ENCODE results near the gene GPR162. TPM values are rescaled to one million over a fixed set of nuclear protein-coding genes. Genes with fewer than 3 reads are reported as not detected.

The GPR162 gene
- total and polyA plus RNA-seq, 5 donors from 2014 or later: not detected

- H3K36me3 ChIP-seq (ENCODE audit: control insufficient read depth, insufficient read depth, low read length): no peaks in the 10 kb centered on the region
- no peak overlapping the region for H3K27ac ChIP-seq (ENCODE audit: insufficient read depth, low read length, poor library complexity, severe bottlenecking)
- Mint-ChIP-seq H3K36me3 (no peaks in the 10 kb centered on the region), H3K27ac (no peak overlapping the region), H3K4me3 (no peak overlapping the region), H3K27me3 (peaks cover 29% of the 10 kb centered on the region), H3K4me1 (peaks cover 0 to 6% (median 2%) of the 10 kb centered on the region in 4 donors), H3K9me3 (no peaks in the 10 kb centered on the region)
- DNase-seq: no peak
- no peak for ATAC-seq (ENCODE audit: low read depth in 2 of 2)
- no peak overlapping the region for H3K4me3 ChIP-seq (ENCODE audit: low read depth, low read length)
- H3K4me1 ChIP-seq (ENCODE audit: control insufficient read depth, insufficient read depth, low read length, poor library complexity, severe bottlenecking): peaks cover 3% of the 10 kb centered on the region
- no peaks in the 10 kb centered on the region for H3K9me3 ChIP-seq (ENCODE audit: control insufficient read depth in 2 of 2, low read length in 2 of 2)
- peaks cover 6% of the 10 kb centered on the region for H3K27me3 ChIP-seq (ENCODE audit: control insufficient read depth, insufficient read depth, low read length)
These were observed 13.3 kb downstream of the GPR162 start for GRCh38 chr12:6834873-6835272.

- Histone ChIP-seq H3K9me3 (ENCODE audit: control insufficient read depth in 2 of 2, low read length in 2 of 2) (no peaks in the 10 kb centered on the region), H3K36me3 (ENCODE audit: control insufficient read depth, insufficient read depth, low read length) (no peaks in the 10 kb centered on the region), H3K27ac (ENCODE audit: insufficient read depth, low read length, poor library complexity, severe bottlenecking) (no peak overlapping the region), H3K27me3 (ENCODE audit: control insufficient read depth, insufficient read depth, low read length) (no peaks in the 10 kb centered on the region), H3K4me1 (ENCODE audit: control insufficient read depth, insufficient read depth, low read length, poor library complexity, severe bottlenecking) (peaks cover 3% of the 10 kb centered on the region), H3K4me3 (ENCODE audit: low read depth, low read length) (no peak overlapping the region)
- no peak for DNase-seq
- H3K27me3 Mint-ChIP-seq: peaks cover 12% of the 10 kb centered on the region
- H3K36me3 Mint-ChIP-seq: no peaks in the 10 kb centered on the region
- peaks cover 0 to 5% (median 2%) of the 10 kb centered on the region in 4 donors for H3K4me1 Mint-ChIP-seq
- no peak overlapping the region for H3K4me3 Mint-ChIP-seq
- no peak for ATAC-seq (ENCODE audit: low read depth in 2 of 2)
- H3K9me3 Mint-ChIP-seq: no peaks in the 10 kb centered on the region
- no peak overlapping the region for H3K27ac Mint-ChIP-seq
These were observed 15.2 kb downstream of the GPR162 start for GRCh38 chr12:6836851-6837250.

- H3K9me3 ChIP-seq (ENCODE audit: control insufficient read depth in 2 of 2, low read length in 2 of 2): no peaks in the 10 kb centered on the region
- no peak overlapping the region for H3K27ac ChIP-seq (ENCODE audit: insufficient read depth, low read length, poor library complexity, severe bottlenecking)
- H3K4me1 ChIP-seq (ENCODE audit: control insufficient read depth, insufficient read depth, low read length, poor library complexity, severe bottlenecking): peaks cover 3% of the 10 kb centered on the region
- no peaks in the 10 kb centered on the region for H3K27me3 ChIP-seq (ENCODE audit: control insufficient read depth, insufficient read depth, low read length)
- no peak overlapping the region for H3K4me3 ChIP-seq (ENCODE audit: low read depth, low read length)
- no peaks in the 10 kb centered on the region for H3K36me3 ChIP-seq (ENCODE audit: control insufficient read depth, insufficient read depth, low read length)
- Mint-ChIP-seq H3K27ac (peak overlapping the region in 1 of 3 donors; percentile 26), H3K36me3 (no peaks in the 10 kb centered on the region), H3K9me3 (no peaks in the 10 kb centered on the region), H3K4me3 (no peak overlapping the region), H3K27me3 (peaks cover 6% of the 10 kb centered on the region), H3K4me1 (peaks cover 0 to 5% (median 2%) of the 10 kb centered on the region in 4 donors)
- DNase-seq: no peak
- no peak for ATAC-seq (ENCODE audit: low read depth in 2 of 2)
These were observed 15.9 kb downstream of the GPR162 start for GRCh38 chr12:6837370-6838060.

GRCh38 chr12:6838854-6839253, 17.2 kb downstream of the GPR162 start:
- no peak for DNase-seq
- Histone ChIP-seq H3K4me1 (ENCODE audit: control insufficient read depth, insufficient read depth, low read length, poor library complexity, severe bottlenecking) (peaks cover 3% of the 10 kb centered on the region), H3K36me3 (ENCODE audit: control insufficient read depth, insufficient read depth, low read length) (no peaks in the 10 kb centered on the region), H3K9me3 (ENCODE audit: control insufficient read depth in 2 of 2, low read length in 2 of 2) (no peaks in the 10 kb centered on the region), H3K27ac (ENCODE audit: insufficient read depth, low read length, poor library complexity, severe bottlenecking) (no peak overlapping the region), H3K4me3 (ENCODE audit: low read depth, low read length) (no peak overlapping the region), H3K27me3 (ENCODE audit: control insufficient read depth, insufficient read depth, low read length) (no peaks in the 10 kb centered on the region)
- Mint-ChIP-seq H3K27ac (no peak overlapping the region), H3K4me1 (peaks cover 0 to 5% (median 2%) of the 10 kb centered on the region in 4 donors), H3K9me3 (no peaks in the 10 kb centered on the region), H3K27me3 (peaks cover 6% of the 10 kb centered on the region), H3K4me3 (no peak overlapping the region), H3K36me3 (no peaks in the 10 kb centered on the region)
- ATAC-seq (ENCODE audit: low read depth in 2 of 2): no peak

GRCh38 chr12:6839482-6840201, 18.0 kb downstream of the GPR162 start:
- H3K27ac Mint-ChIP-seq: no peak overlapping the region
- H3K9me3 Mint-ChIP-seq: no peaks in the 10 kb centered on the region
- no peaks in the 10 kb centered on the region for H3K36me3 Mint-ChIP-seq
- Histone ChIP-seq H3K4me1 (ENCODE audit: control insufficient read depth, insufficient read depth, low read length, poor library complexity, severe bottlenecking) (peaks cover 3% of the 10 kb centered on the region), H3K9me3 (ENCODE audit: control insufficient read depth in 2 of 2, low read length in 2 of 2) (no peaks in the 10 kb centered on the region), H3K4me3 (ENCODE audit: low read depth, low read length) (no peak overlapping the region), H3K27ac (ENCODE audit: insufficient read depth, low read length, poor library complexity, severe bottlenecking) (no peak overlapping the region), H3K27me3 (ENCODE audit: control insufficient read depth, insufficient read depth, low read length) (no peaks in the 10 kb centered on the region), H3K36me3 (ENCODE audit: control insufficient read depth, insufficient read depth, low read length) (no peaks in the 10 kb centered on the region)
- ATAC-seq (ENCODE audit: low read depth in 2 of 2): no peak
- no peak for DNase-seq
- H3K4me3 Mint-ChIP-seq: no peak overlapping the region
- peaks cover 6% of the 10 kb centered on the region for H3K27me3 Mint-ChIP-seq
- H3K4me1 Mint-ChIP-seq: peaks cover 0 to 5% (median 2%) of the 10 kb centered on the region in 4 donors

GRCh38 chr12:6840330-6840729, 18.7 kb downstream of the GPR162 start:
- Mint-ChIP-seq H3K27ac (no peak overlapping the region), H3K9me3 (no peaks in the 10 kb centered on the region), H3K4me3 (no peak overlapping the region), H3K4me1 (peaks cover 0 to 5% (median 2%) of the 10 kb centered on the region in 4 donors), H3K36me3 (no peaks in the 10 kb centered on the region), H3K27me3 (peaks cover 6% of the 10 kb centered on the region)
- DNase-seq (no peak), ATAC-seq (ENCODE audit: low read depth in 2 of 2) (no peak)
- Histone ChIP-seq H3K27me3 (ENCODE audit: control insufficient read depth, insufficient read depth, low read length) (no peaks in the 10 kb centered on the region), H3K9me3 (ENCODE audit: control insufficient read depth in 2 of 2, low read length in 2 of 2) (no peaks in the 10 kb centered on the region), H3K4me3 (ENCODE audit: low read depth, low read length) (no peak overlapping the region), H3K36me3 (ENCODE audit: control insufficient read depth, insufficient read depth, low read length) (no peaks in the 10 kb centered on the region), H3K27ac (ENCODE audit: insufficient read depth, low read length, poor library complexity, severe bottlenecking) (no peak overlapping the region), H3K4me1 (ENCODE audit: control insufficient read depth, insufficient read depth, low read length, poor library complexity, severe bottlenecking) (peaks cover 3% of the 10 kb centered on the region)

- no peak for ATAC-seq (ENCODE audit: low read depth in 2 of 2)
- no peaks in the 10 kb centered on the region for H3K36me3 Mint-ChIP-seq
- DNase-seq: no peak
- peaks cover under 1% of the 10 kb centered on the region for H3K27me3 Mint-ChIP-seq
- no peak within 1 kb of the TSS for H3K4me3 Mint-ChIP-seq
- Histone ChIP-seq H3K27ac (ENCODE audit: insufficient read depth, low read length, poor library complexity, severe bottlenecking) (no peak within 1 kb of the TSS), H3K4me1 (ENCODE audit: control insufficient read depth, insufficient read depth, low read length, poor library complexity, severe bottlenecking) (peaks cover under 1% of the 10 kb centered on the region), H3K4me3 (ENCODE audit: low read depth, low read length) (no peak within 1 kb of the TSS), H3K36me3 (ENCODE audit: control insufficient read depth, insufficient read depth, low read length) (no peaks in the 10 kb centered on the region), H3K27me3 (ENCODE audit: control insufficient read depth, insufficient read depth, low read length) (no peaks in the 10 kb centered on the region), H3K9me3 (ENCODE audit: control insufficient read depth in 2 of 2, low read length in 2 of 2) (no peaks in the 10 kb centered on the region)
- H3K4me1 Mint-ChIP-seq: no peaks in the 10 kb centered on the region
- no peak within 1 kb of the TSS for H3K27ac Mint-ChIP-seq
- no peaks in the 10 kb centered on the region for H3K9me3 Mint-ChIP-seq
These were observed 19.3 kb downstream of the GPR162 start, which contains the start of gene GNB3 for GRCh38 chr12:6840761-6841515. TSS of gene GNB3 (plus strand) at chr12:6840925. CDS start at chr12:6841288, 363 bp downstream.

All from CD4-positive, CD25-positive, alpha-beta regulatory T cell (primary cell).